OCI-LY7 (cell line): ENCODE data around the gene NSUN2.

Source experiments
- EZH2phosphoT487 ChIP-seq: fragments of 200-600 bp; sonication (generic); IDR thresholded peaks from 2 replicates; pipeline ENCODE4 v1.6.1; 2018; ENCODE audit warnings: low read depth, borderline replicate concordance, mild to moderate bottlenecking, mixed run types, antibody characterized with exemption, low read length, moderate library complexity, mixed read lengths
- TF ChIP-seq, protein P1 (sequence below): fragments of 200-600 bp; sonication (generic); conservative IDR thresholded peaks from 2 replicates; pipeline ENCODE4 v1.5.1; 2014; ENCODE audit warnings: mild to moderate bottlenecking, antibody characterized with exemption, low read length, moderate library complexity, mixed read lengths

DNA sequence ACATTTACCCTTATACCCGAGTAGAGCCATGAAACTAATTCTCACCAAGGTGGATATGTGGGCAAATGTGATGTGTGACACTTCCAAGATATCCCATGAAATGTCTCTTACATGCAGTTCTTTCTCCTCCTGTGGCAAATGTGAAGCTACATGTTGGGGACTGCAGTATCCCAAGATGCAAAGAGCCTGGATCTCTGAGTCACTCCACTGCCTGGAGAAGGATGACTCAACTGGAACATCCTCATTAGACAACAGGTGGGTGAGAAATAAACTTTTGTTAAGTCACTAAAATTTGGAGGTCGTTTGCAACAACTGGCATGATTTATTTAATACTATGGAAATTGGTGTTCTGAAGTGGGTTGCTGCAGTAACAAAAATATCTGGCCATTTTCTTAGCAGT lies 43.9 kb upstream of the NSUN2 start:
- TF ChIP-seq, protein P1, sequence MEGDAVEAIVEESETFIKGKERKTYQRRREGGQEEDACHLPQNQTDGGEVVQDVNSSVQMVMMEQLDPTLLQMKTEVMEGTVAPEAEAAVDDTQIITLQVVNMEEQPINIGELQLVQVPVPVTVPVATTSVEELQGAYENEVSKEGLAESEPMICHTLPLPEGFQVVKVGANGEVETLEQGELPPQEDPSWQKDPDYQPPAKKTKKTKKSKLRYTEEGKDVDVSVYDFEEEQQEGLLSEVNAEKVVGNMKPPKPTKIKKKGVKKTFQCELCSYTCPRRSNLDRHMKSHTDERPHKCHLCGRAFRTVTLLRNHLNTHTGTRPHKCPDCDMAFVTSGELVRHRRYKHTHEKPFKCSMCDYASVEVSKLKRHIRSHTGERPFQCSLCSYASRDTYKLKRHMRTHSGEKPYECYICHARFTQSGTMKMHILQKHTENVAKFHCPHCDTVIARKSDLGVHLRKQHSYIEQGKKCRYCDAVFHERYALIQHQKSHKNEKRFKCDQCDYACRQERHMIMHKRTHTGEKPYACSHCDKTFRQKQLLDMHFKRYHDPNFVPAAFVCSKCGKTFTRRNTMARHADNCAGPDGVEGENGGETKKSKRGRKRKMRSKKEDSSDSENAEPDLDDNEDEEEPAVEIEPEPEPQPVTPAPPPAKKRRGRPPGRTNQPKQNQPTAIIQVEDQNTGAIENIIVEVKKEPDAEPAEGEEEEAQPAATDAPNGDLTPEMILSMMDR: no peak
- no peak for TF ChIP-seq EZH2phosphoT487
